ENCODE measurements around the gene TSPAN5. TPM values are rescaled to one million over a fixed set of nuclear protein-coding genes. Genes with fewer than 3 reads are reported as not detected.

The TSPAN5 gene
- total and polyA plus RNA-seq, 2 of the 4 experiments (the other 2 are of a cell fraction) = 64.8 to 79.6 TPM

- H3K4me2 ChIP-seq (ENCODE audit: low read depth, low read length) = no peak overlapping the region; the same call in 1 of the 2 replicates
- peak overlapping the region; percentile 43; the same call in 1 of the 2 replicates for H3K23ac ChIP-seq (ENCODE audit: low read depth, low read length)
- in situ Hi-C loops (cut with MboI; ENCODE audit: low sequenced_read_pairs) (no loop called here), intact Hi-C loops (cut with micrococcal nuclease) (no loop called here), dilution Hi-C loops (cut with HindIII; ENCODE audit: low sequenced_read_pairs, unreplicated experiment) (no loop called here)
- CTCF ChIA-PET = interaction anchor here (0.6 to 1.3 kb wide), 2 partner anchors 214 to 445 kb away, joined by 3 read pairs; no protein-coding TSS in a partner anchor
- H3K27ac ChIP-seq (ENCODE audit: insufficient read depth, low read length) = peak overlapping the region; percentile 43
- no peak overlapping the region for H3K4me3 ChIP-seq (ENCODE audit: insufficient read depth, low read depth, low read length)
- peak overlapping the region; percentile 84 for H3K4ac ChIP-seq (ENCODE audit: low read depth, low read length)
- H2BK120ac ChIP-seq (ENCODE audit: low read depth, low read length) = peak overlapping the region; percentile 74
- peak overlapping the region; percentile 72; the same call in 2 of the 3 replicates for H2BK15ac ChIP-seq (ENCODE audit: low read depth, low read length)
- H3K4me1 ChIP-seq (ENCODE audit: control insufficient read depth, insufficient read depth, low read length) = peaks cover 13% of the 10 kb centered on the region
- WGBS, 2 experiments (ENCODE audit: extremely low coverage in 2 of 2, insufficient read length in 1 of 2) = 60% methylated on average over 3 of the region's 10 CpGs; no CpG with 5 or more reads in 1 of the 2 experiments
- H2BK5ac ChIP-seq (ENCODE audit: low read depth, low read length, poor library complexity, severe bottlenecking) = peak overlapping the region; percentile 89
- peak overlapping the region in 1 of 2 experiments; percentile 68; a peak in 2 of 4 replicates for H4K8ac ChIP-seq (ENCODE audit: low read depth in 2 of 2, low read length in 2 of 2)
- peak overlapping the region; percentile 26 for H2AFZ ChIP-seq (replicated peaks; ENCODE audit: low read length, poor library complexity)
- H3K9ac ChIP-seq (ENCODE audit: low read depth, low read length) = no peak overlapping the region
- H4K20me1 ChIP-seq (ENCODE audit: insufficient read depth, low read length) = no peaks in the 10 kb centered on the region
- H3K9me3 ChIP-seq (ENCODE audit: control insufficient read depth, insufficient read depth, low read length) = no peaks in the 10 kb centered on the region
- peak overlapping the region; percentile 69; the same call in 1 of the 2 replicates for H3K18ac ChIP-seq (ENCODE audit: low read depth, low read length)
- peaks cover 22% of the 10 kb centered on the region for H3K9me1 ChIP-seq (ENCODE audit: insufficient read depth, low read length)
- H3K36me3 ChIP-seq (ENCODE audit: control insufficient read depth, insufficient read depth, low read length) = peaks cover 11% of the 10 kb centered on the region
- peak overlapping the region; percentile 68 for H2AK9ac ChIP-seq (replicated peaks; ENCODE audit: low read depth, low read length, poor library complexity)
- peak overlapping the region; percentile 43 for H4K91ac ChIP-seq (ENCODE audit: insufficient read depth, low read depth, low read length)
- ATAC-seq (ENCODE audit: low read depth) = peak; percentile 14; the same call in 1 of the 2 replicates
- peak overlapping the region; percentile 73 for H2AK5ac ChIP-seq (ENCODE audit: low read depth, low read length)
- no peaks in the 10 kb centered on the region for H3K27me3 ChIP-seq (ENCODE audit: control insufficient read depth, insufficient read depth, low read length)
- 0 out of 2 replicates have a peak overlapping the region, but pooled peaks have one; percentile 43 for H3K56ac ChIP-seq (ENCODE audit: extremely low read depth, insufficient read depth, low read length)
- peak overlapping the region; percentile 42 for H3K14ac ChIP-seq (replicated peaks; ENCODE audit: low read depth, low read length)
- no TSS peak for BruUV-seq (replicated peaks)
- peak overlapping the region; percentile 81; the same call in 1 of the 2 replicates for H2BK20ac ChIP-seq (ENCODE audit: low read depth, low read length)
- TF ChIP-seq FOS (IDR thresholded peaks at IDR 0.05; ENCODE audit: low read depth, low read length) (peak; percentile 70; the same call in 1 of the 2 replicates), BHLHE40 (IDR thresholded peaks at IDR 0.05; ENCODE audit: low read depth, low read length) (no peak), CHD1 (IDR thresholded peaks at IDR 0.05; ENCODE audit: low read depth, low read length) (no peak)
- H3K79me1 ChIP-seq (ENCODE audit: low read depth in 1 of 2, low read length in 2 of 2) = peaks cover 40 to 61% of the 10 kb centered on the region in 2 experiments
- POLR2A ChIA-PET (ENCODE audit: unreplicated experiment) = no interaction called here
- peak; percentile 68 for DNase-seq
- peak overlapping the region; percentile 53; the same call in 1 of the 2 replicates for H4K5ac ChIP-seq (ENCODE audit: low read depth, low read length)
Observed at GRCh38 chr4:98482847-98483806, 175.3 kb downstream of the TSPAN5 start.

Data from IMR-90 (cell line).